Astrocyte (in vitro differentiated cells and primary cell): ENCODE measurements around the gene FANCD2. TPM values are rescaled to one million over a fixed set of nuclear protein-coding genes. Genes with fewer than 3 reads are reported as not detected.

Experiments
- DNase-seq: peaks from one replicate; pipeline ENCODE4 v3.0.0-alpha.2; 2010; ENCODE audit warnings: low read depth
- FAIRE-seq: peaks from 2 replicates; lab custom pipeline; 2011; peaks lifted over from hg19 to GRCh38; lab: Jason Lieb, UNC
- H2AFZ ChIP-seq: 2 replicates; pipeline ENCODE4 v1.6.0; 2012; ENCODE audit warnings: low read depth, low read length, inconsistent platforms
- H3K27ac ChIP-seq: 2 replicates; pipeline ENCODE4 v1.5.1; 2011; ENCODE audit warnings: low read depth, low read length, inconsistent platforms
- H3K27me3 ChIP-seq: 2 replicates; pipeline ENCODE4 v1.6.0; 2011; ENCODE audit warnings: low read length, inconsistent platforms; ENCODE audit not compliant: insufficient read depth
- H3K36me3 ChIP-seq: 2 replicates; pipeline ENCODE4 v1.5.1; 2011; ENCODE audit warnings: low read length, inconsistent platforms; ENCODE audit not compliant: insufficient read depth
- H3K4me1 ChIP-seq: 2 replicates; pipeline ENCODE4 v1.5.1; 2011; ENCODE audit warnings: low read length, inconsistent platforms; ENCODE audit not compliant: insufficient read depth
- H3K4me2 ChIP-seq: 2 replicates; pipeline ENCODE4 v1.6.0; 2012; ENCODE audit warnings: low read length, inconsistent platforms
- H3K4me3 ChIP-seq: 2 replicates; pipeline ENCODE4 v1.5.1; 2011; ENCODE audit warnings: low read depth, mild to moderate bottlenecking, low read length, inconsistent platforms; ENCODE audit not compliant: insufficient read depth
- H3K79me2 ChIP-seq: 2 replicates; pipeline ENCODE4 v1.6.0; 2012; ENCODE audit warnings: mild to moderate bottlenecking, low read length, inconsistent platforms; ENCODE audit not compliant: insufficient read depth
- H3K9ac ChIP-seq: 2 replicates; pipeline ENCODE4 v1.6.0; 2012; ENCODE audit warnings: mild to moderate bottlenecking, low read length, inconsistent platforms
- H3K9me3 ChIP-seq: 2 replicates; pipeline ENCODE4 v1.5.1; 2012; ENCODE audit warnings: low read depth, mild to moderate bottlenecking, low read length, inconsistent platforms; ENCODE audit not compliant: insufficient read depth
- H4K20me1 ChIP-seq: 2 replicates; pipeline ENCODE4 v1.6.0; 2012; ENCODE audit warnings: low read length, inconsistent platforms; ENCODE audit not compliant: insufficient read depth
- H3K27ac Mint-ChIP-seq: one replicate; pipeline ENCODE4 v1.8.0; 2021; ENCODE audit warnings: mild to moderate bottlenecking, mixed read lengths; ENCODE audit not compliant: unreplicated experiment
- H3K27me3 Mint-ChIP-seq: one replicate; pipeline ENCODE4 v1.8.0; 2021; ENCODE audit warnings: low read depth, mixed read lengths; ENCODE audit not compliant: unreplicated experiment
- H3K36me3 Mint-ChIP-seq: one replicate; pipeline ENCODE4 v1.8.0; 2021; ENCODE audit warnings: low read depth, mixed read lengths; ENCODE audit not compliant: unreplicated experiment
- H3K4me1 Mint-ChIP-seq: one replicate; pipeline ENCODE4 v1.8.0; 2021; ENCODE audit warnings: low read depth, mixed read lengths; ENCODE audit not compliant: unreplicated experiment
- H3K4me3 Mint-ChIP-seq: one replicate; pipeline ENCODE4 v1.8.0; 2021; ENCODE audit warnings: mild to moderate bottlenecking, moderate library complexity, mixed read lengths; ENCODE audit not compliant: unreplicated experiment
- H3K9me3 Mint-ChIP-seq: one replicate; pipeline ENCODE4 v1.8.0; 2021; ENCODE audit warnings: mild to moderate bottlenecking, mixed read lengths; ENCODE audit not compliant: unreplicated experiment
- CTCF ChIP-seq: IDR thresholded peaks from 2 replicates; pipeline ENCODE4 v1.5.1; 2011; ENCODE audit warnings: low read depth, mild to moderate bottlenecking, inconsistent platforms, low read length, moderate library complexity; ENCODE audit not compliant: insufficient read depth
- EZH2 ChIP-seq: IDR thresholded peaks from 2 replicates; pipeline ENCODE4 v1.6.1; 2012; ENCODE audit warnings: mild to moderate bottlenecking, low read length, inconsistent platforms; ENCODE audit not compliant: insufficient read depth
- total RNA-seq: library from RNA; stranded (reverse); gene quantifications from 2 replicates; pipeline ENCODE4 v1.2.1, GENCODE V29; 2021

The FANCD2 gene
- total RNA-seq, 1 donor from 2014 or later, result 3.7 TPM

- Mint-ChIP-seq H3K9me3 (no peaks in the 10 kb centered on the region), H3K36me3 (no peaks in the 10 kb centered on the region), H3K27me3 (no peaks in the 10 kb centered on the region), H3K4me1 (peaks cover 5% of the 10 kb centered on the region), H3K27ac (no peak overlapping the region), H3K4me3 (no peak overlapping the region)
- H3K4me3 ChIP-seq, result no peak overlapping the region
- H3K79me2 ChIP-seq, result no peaks in the 10 kb centered on the region
- no peaks in the 10 kb centered on the region for H3K27me3 ChIP-seq
- no peaks in the 10 kb centered on the region for H3K36me3 ChIP-seq
- no peak for DNase-seq
- H3K27ac ChIP-seq, result no peak overlapping the region
- no peak overlapping the region for H3K4me2 ChIP-seq
- no peak overlapping the region for H2AFZ ChIP-seq
- no peaks in the 10 kb centered on the region for H3K9me3 ChIP-seq
- no peak for FAIRE-seq
- no peak overlapping the region for H3K9ac ChIP-seq
- TF ChIP-seq EZH2 (no peak), CTCF (no peak)
- no peaks in the 10 kb centered on the region for H4K20me1 ChIP-seq
- no peaks in the 10 kb centered on the region for H3K4me1 ChIP-seq
Measured at GRCh38 chr3:10099041-10099440, 72.8 kb downstream of the FANCD2 start.

- FAIRE-seq, result no peak
- H3K9me3 ChIP-seq, result no peaks in the 10 kb centered on the region
- H3K4me1 Mint-ChIP-seq, result no peaks in the 10 kb centered on the region
- DNase-seq, result no peak
- no peaks in the 10 kb centered on the region for H3K79me2 ChIP-seq
- H3K36me3 Mint-ChIP-seq, result no peaks in the 10 kb centered on the region
- no peak for TF ChIP-seq EZH2
- no peaks in the 10 kb centered on the region for H3K36me3 ChIP-seq
- H4K20me1 ChIP-seq, result no peaks in the 10 kb centered on the region
- no peak overlapping the region for H3K4me3 ChIP-seq
- no peaks in the 10 kb centered on the region for H3K9me3 Mint-ChIP-seq
- H3K4me2 ChIP-seq, result no peak overlapping the region
- peaks cover 2% of the 10 kb centered on the region for H3K27me3 Mint-ChIP-seq
- no peak overlapping the region for H2AFZ ChIP-seq
- H3K4me3 Mint-ChIP-seq, result no peak overlapping the region
- H3K27me3 ChIP-seq, result no peaks in the 10 kb centered on the region
- no peak overlapping the region for H3K9ac ChIP-seq
- no peak overlapping the region for H3K27ac ChIP-seq
- H3K27ac Mint-ChIP-seq, result no peak overlapping the region
- H3K4me1 ChIP-seq, result no peaks in the 10 kb centered on the region
Measured at GRCh38 chr3:10106919-10107318, 80.7 kb downstream of the FANCD2 start.

- H3K4me1 Mint-ChIP-seq, result no peaks in the 10 kb centered on the region
- Histone ChIP-seq H3K9me3 (no peaks in the 10 kb centered on the region), H4K20me1 (no peaks in the 10 kb centered on the region), H3K9ac (no peak within 1 kb of the TSS), H3K36me3 (no peaks in the 10 kb centered on the region), H3K4me3 (no peak within 1 kb of the TSS), H3K4me1 (no peaks in the 10 kb centered on the region), H3K27ac (no peak within 1 kb of the TSS), H3K79me2 (no peaks in the 10 kb centered on the region), H3K27me3 (no peaks in the 10 kb centered on the region), H2AFZ (no peak within 1 kb of the TSS), H3K4me2 (no peak within 1 kb of the TSS)
- H3K36me3 Mint-ChIP-seq, result no peaks in the 10 kb centered on the region
- peaks cover 2% of the 10 kb centered on the region for H3K27me3 Mint-ChIP-seq
- no peak within 1 kb of the TSS for H3K4me3 Mint-ChIP-seq
- no peak within 1 kb of the TSS for H3K27ac Mint-ChIP-seq
- FAIRE-seq, result no peak
- no peak for DNase-seq
- H3K9me3 Mint-ChIP-seq, result no peaks in the 10 kb centered on the region
- no peak for TF ChIP-seq CTCF
- TF ChIP-seq EZH2, result no peak
Measured at GRCh38 chr3:10108091-10108490, 81.9 kb downstream of the FANCD2 start, which contains the start of gene FANCD2OS. FANCD2OS (minus strand) TSS chr3:10108255; CDS start chr3:10104774, 3,481 bp downstream.
